K562 (cell line): ENCODE results near the gene PNMA3. TPM values are rescaled to one million over a fixed set of nuclear protein-coding genes. Genes with fewer than 3 reads are reported as not detected.

ENCODE experiments used
- CBX1 ChIP-seq: sonication (generic); IDR thresholded peaks from 2 replicates; pipeline ENCODE4 v1.6.1; 2016; ENCODE audit warnings: antibody characterized with exemption, low read depth, mild to moderate bottlenecking
- ESRRB ChIP-seq: fragments of 250-450 bp; sonication (Bioruptor Pico); IDR thresholded peaks from 2 replicates; pipeline ENCODE4 v1.5.0; 2020; ENCODE audit warnings: mild to moderate bottlenecking, moderate library complexity, borderline replicate concordance
- EZH2 ChIP-seq: IDR thresholded peaks from 2 replicates; pipeline ENCODE4 v1.6.1; 2012; ENCODE audit warnings: low read depth, mild to moderate bottlenecking, inconsistent platforms, low read length, borderline replicate concordance
- FOXJ2 ChIP-seq: fragments of 200-800 bp; sonication (Bioruptor generic); IDR thresholded peaks from 2 replicates; pipeline ENCODE4 v1.6.1; 2016; ENCODE audit warnings: missing genetic modification characterization, missing compliant biosample characterization
- MAFK ChIP-seq: IDR thresholded peaks from 2 replicates; pipeline ENCODE4 v1.6.1; 2011; ENCODE audit warnings: low read length, improper control_type of control experiment
- NR4A1 ChIP-seq, 2 experiments: fragments of 250-450 bp in 1 of 2; fragments of 450-650 bp in 1 of 2; sonication (Bioruptor Pico) in 1 of 2; IDR thresholded peaks; 2 replicates each; pipeline versions ENCODE4 v1.4.0 to v1.6.1; 2016 to 2020; ENCODE audit warnings: mild to moderate bottlenecking in 2 of 2, missing compliant biosample characterization in 1 of 2, missing genetic modification characterization in 1 of 2, moderate library complexity in 1 of 2
- NUFIP1 ChIP-seq: fragments of 450-650 bp; IDR thresholded peaks from 2 replicates; pipeline ENCODE4 v1.6.1; 2018; ENCODE audit not compliant: partially characterized antibody
- RERE ChIP-seq: sonication (generic); formaldehyde crosslinking; IDR thresholded peaks from 2 replicates; pipeline ENCODE4 v1.8.0; 2023; ENCODE audit warnings: missing genetic modification reagents, mild to moderate bottlenecking, borderline replicate concordance
- SREBF1 ChIP-seq: fragments of 150-350 bp; IDR thresholded peaks from 2 replicates; pipeline ENCODE4 v1.6.1; 2014; ENCODE audit warnings: antibody characterized with exemption, low read depth, low read length, borderline replicate concordance
- TSC22D4 ChIP-seq: fragments of 450-650 bp; IDR thresholded peaks from 2 replicates; pipeline ENCODE4 v1.6.1; 2016; ENCODE audit warnings: missing genetic modification characterization, missing biosample characterization, control low read depth
- U2AF2 ChIP-seq: fragments of 200-400 bp; formaldehyde crosslinking; optimal IDR thresholded peaks from 2 replicates; pipeline ENCODE3; 2017; ENCODE audit warnings: low read depth, mild to moderate bottlenecking, low read length
- ZNF318 ChIP-seq, 2 experiments: fragments of 450-650 bp; IDR thresholded peaks; 2 replicates each; pipeline ENCODE4 v1.6.1; 2016; ENCODE audit warnings: mild to moderate bottlenecking in 2 of 2, borderline replicate concordance in 1 of 2, low read depth in 1 of 2, moderate library complexity in 1 of 2
- ZNF699 ChIP-seq: fragments of 250-450 bp; sonication (Bioruptor Pico); IDR thresholded peaks from 2 replicates; pipeline ENCODE4 v1.8.0; 2021; ENCODE audit warnings: mild to moderate bottlenecking, moderate library complexity; ENCODE audit not compliant: insufficient replicate concordance
- polyA plus RNA-seq, 8 experiments: library from polyadenylated mRNA; depleted of rRNA in 4 of 8; stranded (reverse) in 5 of 8; unstranded in 3 of 8; fragments of >200 nt; fragmentation: Nextera tagmentation in 2 of 8; fragmentation: Illumina TruSeq in 1 of 8; extraction: Ambion mirVana in 2 of 8; extraction: Trizol in 1 of 8; gene quantifications; 2 replicates each; pipeline versions ENCODE4 v1.2.1 to v1.2.3, GENCODE V29; 2011 to 2014; ENCODE audit warnings: inconsistent platforms in 1 of 8, missing spikeins in 1 of 8
- total RNA-seq, 7 experiments: library from RNA; depleted of rRNA in 6 of 7; stranded (reverse); fragments of >200 nt in 6 of 7; fragmentation: Illumina TruSeq in 2 of 7; extraction: Trizol in 2 of 7; gene quantifications; 2 replicates each; pipeline versions ENCODE4 v1.2.1 to v1.2.3, GENCODE V29; 2011 to 2021; ENCODE audit warnings: low replicate concordance in 1 of 7

Gene PNMA3
- total and polyA plus RNA-seq, 9 of the 15 experiments (the other 6 are each of a cell fraction or from before 2014, with no cell fraction given) = 0.01 to 1.5 (median 0.95) TPM; not detected in 1

GRCh38 chrX:153032397-153033118 is 23.7 kb upstream of the PNMA3 start (continued):
- TF ChIP-seq MAFK = no peak
- no peak for TF ChIP-seq ESRRB (CRISPR knock-in tag)
- no peak for TF ChIP-seq ZNF699
- TF ChIP-seq RERE (CRISPR knock-in tag) = no peak
- TF ChIP-seq SREBF1 = no peak
- TF ChIP-seq EZH2 = no peak
- no peak for TF ChIP-seq TSC22D4 (tag)
- TF ChIP-seq NUFIP1 = no peak
- 0 out of 2 replicates have a peak, but pooled peaks have one; percentile 34 for TF ChIP-seq CBX1
- no peak for TF ChIP-seq ZNF318 (IDR thresholded peaks at IDR 0.05; ENCODE audit: borderline replicate concordance in 1 of 2, low read depth in 1 of 2)
- TF ChIP-seq U2AF2 = no peak
- no peak for TF ChIP-seq NR4A1 (CRISPR knock-in tag; IDR thresholded peaks at IDR 0.05)
- TF ChIP-seq NR4A1 (tag; IDR thresholded peaks at IDR 0.05) = no peak
- no peak for TF ChIP-seq FOXJ2 (tag)
